Measurements from ENCODE around the gene CCDC27. TPM values are rescaled to one million over a fixed set of nuclear protein-coding genes. Genes with fewer than 3 reads are reported as not detected.
A peak's percentile ranks its signal among the peaks of the same experiment; 100 is the strongest.

The CCDC27 gene
- total and polyA plus RNA-seq, 2 of the 8 experiments (the other 6 are each of a cell fraction or from before 2014, with no cell fraction given) = 0.15 TPM; not detected in 1

GRCh38 chr1:3727042-3727824 is 25.0 kb upstream of the CCDC27 start (continued):
- no peak for TF ChIP-seq TAF1 (IDR thresholded peaks at IDR 0.05; ENCODE audit: low read depth, low read length)
- TF ChIP-seq GABPA (IDR thresholded peaks at IDR 0.05; ENCODE audit: borderline replicate concordance, insufficient read depth, low read length) = peak; percentile 76; the same call in 1 of the 2 replicates
- 0 out of 2 replicates have a peak, but pooled peaks have one; percentile 7 for TF ChIP-seq POLR2AphosphoS5 (IDR thresholded peaks at IDR 0.05; ENCODE audit: low read depth, low read length)
- TF ChIP-seq SIRT6 (IDR thresholded peaks at IDR 0.05; ENCODE audit: low read length) = no peak

Measured in H1 (cell line).